ENCODE measurements around the gene PRPF40A. TPM values are rescaled to one million over a fixed set of nuclear protein-coding genes. Genes with fewer than 3 reads are reported as not detected.

Gene PRPF40A
- total and polyA plus RNA-seq, 2 of the 8 experiments (the other 6 are each of a cell fraction or from before 2014, with no cell fraction given), result 85.5 to 176 TPM

DNA sequence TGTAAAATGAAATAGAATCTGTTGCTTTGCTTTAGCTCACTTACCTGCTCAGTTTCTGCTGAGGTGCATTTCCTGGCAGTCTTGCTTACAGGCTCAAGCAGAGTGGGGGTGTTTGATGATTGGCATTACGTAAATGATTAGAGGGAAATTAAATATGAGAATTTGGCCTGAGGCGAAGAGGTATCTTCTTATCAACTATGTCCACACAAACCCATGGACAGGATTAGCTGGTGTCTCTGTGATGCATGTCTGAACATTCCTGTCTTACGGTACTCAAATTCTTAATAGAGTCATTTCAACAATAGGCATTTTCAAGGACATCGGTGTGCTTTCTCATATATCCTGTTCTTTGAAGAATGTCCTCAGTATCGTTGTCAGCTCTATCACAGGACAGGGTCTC is 102.1 kb downstream of the PRPF40A start:
- H3K36me3 ChIP-seq (ENCODE audit: control insufficient read depth in 2 of 4, insufficient read depth in 4 of 4, low read length in 3 of 4), result peaks cover 3 to 52% (median 40%) of the 10 kb centered on the region in 4 experiments; a peak in 7 of 8 replicates
- no peak overlapping the region for H4K91ac ChIP-seq (replicated peaks; ENCODE audit: insufficient read length, low read length)
- no peak overlapping the region for H3K18ac ChIP-seq (ENCODE audit: extremely low read depth, low read length)
- no peak overlapping the region for H2AK5ac ChIP-seq (ENCODE audit: low read depth, low read length)
- no peaks in the 10 kb centered on the region for H3K79me2 ChIP-seq (ENCODE audit: control insufficient read depth in 1 of 2, insufficient read depth in 2 of 2, low read length in 2 of 2)
- POLR2A ChIA-PET (ENCODE audit: partially characterized antibody), result no interaction called here
- DNase-seq (ENCODE audit: low read depth in 1 of 2, low spot score in 2 of 2) (no peak), FAIRE-seq (no peak)
- CTCF ChIA-PET (ENCODE audit: partially characterized antibody), result interaction anchor here (0.6 to 2.8 kb wide), 5 partner anchors 8 to 578 kb away, joined by 3 to 15 read pairs (median 3); no protein-coding TSS in a partner anchor
- no peaks in the 10 kb centered on the region for H3K23me2 ChIP-seq (ENCODE audit: low read depth, low read length)
- no peak overlapping the region for H2BK12ac ChIP-seq (ENCODE audit: low read depth, low read length)
- no peak overlapping the region for H2BK20ac ChIP-seq (ENCODE audit: low read length)
- no peak overlapping the region for H4K8ac ChIP-seq (ENCODE audit: extremely low read depth, insufficient read depth, low read length)
- H3K79me1 ChIP-seq (ENCODE audit: low read depth, low read length), result no peaks in the 10 kb centered on the region
- H3K9me3 ChIP-seq (ENCODE audit: insufficient read depth in 2 of 2, low read depth in 1 of 2, low read length in 1 of 2), result no peaks in the 10 kb centered on the region
- H3K4me1 ChIP-seq (replicated peaks in 1 of 4; ENCODE audit: control insufficient read depth in 3 of 4, insufficient read depth in 4 of 4, low read length in 3 of 4), result no peaks in the 10 kb centered on the region
- H3K56ac ChIP-seq (replicated peaks; ENCODE audit: insufficient read length, low read depth, low read length), result no peak overlapping the region
- H4K20me1 ChIP-seq (replicated peaks in 1 of 2; ENCODE audit: control insufficient read depth in 1 of 2, insufficient read depth in 2 of 2, low read length in 2 of 2), result no peaks in the 10 kb centered on the region
- no peak overlapping the region for H2BK5ac ChIP-seq (ENCODE audit: low read depth, low read length)
- H3K9ac ChIP-seq (replicated peaks in 1 of 4; ENCODE audit: extremely low read depth in 1 of 4, low read depth in 3 of 4, low read length in 3 of 4), result no peak overlapping the region
- no peak overlapping the region for H3K14ac ChIP-seq (ENCODE audit: insufficient read length)
- H3K4me3 ChIP-seq (ENCODE audit: extremely low read depth in 1 of 4, insufficient read depth in 2 of 4, low read depth in 3 of 4, low read length in 4 of 4), result no peak overlapping the region
- no peak overlapping the region for H2BK120ac ChIP-seq (replicated peaks; ENCODE audit: low read depth, low read length)
- H3K4ac ChIP-seq (replicated peaks; ENCODE audit: insufficient read length, low read depth, low read length), result no peak overlapping the region
- no peak overlapping the region for H2BK15ac ChIP-seq (ENCODE audit: low read length)
- no peaks in the 10 kb centered on the region for H3K27me3 ChIP-seq (replicated peaks in 1 of 4; ENCODE audit: control insufficient read depth in 3 of 4, extremely low read depth in 1 of 4, insufficient read depth in 3 of 4, low read length in 3 of 4)
- no peak overlapping the region for H2AFZ ChIP-seq (ENCODE audit: low read length)
- H3K4me2 ChIP-seq (ENCODE audit: insufficient read depth in 1 of 2, low read depth in 2 of 2, low read length in 2 of 2), result no peak overlapping the region
- no peak overlapping the region for H3K23ac ChIP-seq (ENCODE audit: insufficient read length)
- H3K27ac ChIP-seq (ENCODE audit: low read depth, low read length), result no peak overlapping the region
- WGBS, 2 experiments (ENCODE audit: extremely low coverage in 1 of 2, insufficient coverage in 1 of 2, insufficient read length in 1 of 2, insufficient replicate concordance in 2 of 2, low coverage in 1 of 2, low lambda C conversion rate in 2 of 2, missing lambda C conversion rate in 1 of 2), result 93% methylated on average over 5 of the region's 5 CpGs; no CpG with 5 or more reads in 1 of the 2 experiments
- no peak overlapping the region for H4K5ac ChIP-seq (ENCODE audit: insufficient read length, low read depth, low read length)
- TF ChIP-seq SP4 (IDR thresholded peaks at IDR 0.05; ENCODE audit: low read length) (no peak), YY1 (IDR thresholded peaks at IDR 0.05; ENCODE audit: low read depth, low read length) (no peak), SRF (IDR thresholded peaks at IDR 0.05; ENCODE audit: low read depth, low read length) (no peak), CEBPB (IDR thresholded peaks at IDR 0.05; ENCODE audit: low read depth, low read length) (no peak), CBX8 (IDR thresholded peaks at IDR 0.05; ENCODE audit: borderline replicate concordance, low read depth, low read length) (no peak), JUND (IDR thresholded peaks at IDR 0.05; ENCODE audit: low read length) (no peak), SIRT6 (IDR thresholded peaks at IDR 0.05; ENCODE audit: low read length) (no peak), KDM1A (IDR thresholded peaks at IDR 0.05; ENCODE audit: borderline replicate concordance, low read length) (no peak), RFX5 (IDR thresholded peaks at IDR 0.05; ENCODE audit: borderline replicate concordance, low read depth, low read length) (no peak), GABPA (IDR thresholded peaks at IDR 0.05; ENCODE audit: borderline replicate concordance, insufficient read depth, low read length) (no peak), CBX5 (IDR thresholded peaks at IDR 0.05; ENCODE audit: low read depth, low read length) (no peak)
- TF ChIP-seq, protein P1, sequence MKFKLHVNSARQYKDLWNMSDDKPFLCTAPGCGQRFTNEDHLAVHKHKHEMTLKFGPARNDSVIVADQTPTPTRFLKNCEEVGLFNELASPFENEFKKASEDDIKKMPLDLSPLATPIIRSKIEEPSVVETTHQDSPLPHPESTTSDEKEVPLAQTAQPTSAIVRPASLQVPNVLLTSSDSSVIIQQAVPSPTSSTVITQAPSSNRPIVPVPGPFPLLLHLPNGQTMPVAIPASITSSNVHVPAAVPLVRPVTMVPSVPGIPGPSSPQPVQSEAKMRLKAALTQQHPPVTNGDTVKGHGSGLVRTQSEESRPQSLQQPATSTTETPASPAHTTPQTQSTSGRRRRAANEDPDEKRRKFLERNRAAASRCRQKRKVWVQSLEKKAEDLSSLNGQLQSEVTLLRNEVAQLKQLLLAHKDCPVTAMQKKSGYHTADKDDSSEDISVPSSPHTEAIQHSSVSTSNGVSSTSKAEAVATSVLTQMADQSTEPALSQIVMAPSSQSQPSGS (IDR thresholded peaks at IDR 0.05; ENCODE audit: low read length), result no peak
- TF ChIP-seq, protein P2, sequence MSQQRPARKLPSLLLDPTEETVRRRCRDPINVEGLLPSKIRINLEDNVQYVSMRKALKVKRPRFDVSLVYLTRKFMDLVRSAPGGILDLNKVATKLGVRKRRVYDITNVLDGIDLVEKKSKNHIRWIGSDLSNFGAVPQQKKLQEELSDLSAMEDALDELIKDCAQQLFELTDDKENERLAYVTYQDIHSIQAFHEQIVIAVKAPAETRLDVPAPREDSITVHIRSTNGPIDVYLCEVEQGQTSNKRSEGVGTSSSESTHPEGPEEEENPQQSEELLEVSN (IDR thresholded peaks at IDR 0.05), result no peak

All from H1 (cell line).